ENCODE results near the gene IQCF5. TPM values are rescaled to one million over a fixed set of nuclear protein-coding genes. Genes with fewer than 3 reads are reported as not detected.

Gene IQCF5
- total RNA-seq, 1 experiment from 2014 or later, result not detected

- ATAC-seq, result no peak
- TF ChIP-seq POLR2A (IDR thresholded peaks at IDR 0.05; ENCODE audit: borderline replicate concordance, extremely low read depth, insufficient read depth, insufficient read length), result no peak
- TF ChIP-seq ZNF274 (IDR thresholded peaks at IDR 0.05; ENCODE audit: low read depth, low read length), result no peak
- TF ChIP-seq MAX (IDR thresholded peaks at IDR 0.05), result no peak
- TF ChIP-seq SRF (IDR thresholded peaks at IDR 0.05; ENCODE audit: low read depth), result no peak
- no peak for TF ChIP-seq SP1 (IDR thresholded peaks at IDR 0.05; ENCODE audit: low read depth)
- no peak for TF ChIP-seq EZH2 (IDR thresholded peaks at IDR 0.05)
- no peak for TF ChIP-seq JUND (IDR thresholded peaks at IDR 0.05)
- no peak for TF ChIP-seq ATF3 (IDR thresholded peaks at IDR 0.05)
- TF ChIP-seq CEBPB (IDR thresholded peaks at IDR 0.05; ENCODE audit: low read depth), result no peak
- no peak for TF ChIP-seq TCF7L2 (IDR thresholded peaks at IDR 0.05; ENCODE audit: borderline replicate concordance, extremely low read depth, insufficient read depth, insufficient read length)
- TF ChIP-seq ELF1 (IDR thresholded peaks at IDR 0.05; ENCODE audit: borderline replicate concordance, low read depth), result no peak
- no peak for TF ChIP-seq ZFX (IDR thresholded peaks at IDR 0.05)
- no peak for TF ChIP-seq RAD21 (IDR thresholded peaks at IDR 0.05; ENCODE audit: low read depth)
- TF ChIP-seq ZBTB33 (IDR thresholded peaks at IDR 0.05; ENCODE audit: extremely low read depth, insufficient replicate concordance, low read length), result no peak
- no peak for TF ChIP-seq EGR1 (IDR thresholded peaks at IDR 0.05; ENCODE audit: low read depth)
- no peak for TF ChIP-seq SIN3A (IDR thresholded peaks at IDR 0.05; ENCODE audit: low read depth)
- no peaks in the 10 kb centered on the region for H3K79me2 ChIP-seq (ENCODE audit: insufficient read depth, low read length)
- H3K27ac ChIP-seq (ENCODE audit: low read depth, low read length), result no peak overlapping the region
- POLR2A ChIA-PET, result no interaction called here
- H3K9me2 ChIP-seq (ENCODE audit: insufficient read depth), result no peaks in the 10 kb centered on the region
- H3K4me1 ChIP-seq (ENCODE audit: control insufficient read depth in 1 of 2, insufficient read depth in 2 of 2, low read length in 2 of 2), result no peaks in the 10 kb centered on the region
- no peak overlapping the region for H3K9ac ChIP-seq (ENCODE audit: low read length)
- no peak overlapping the region for H3K4me2 ChIP-seq (ENCODE audit: low read length)
- no peaks in the 10 kb centered on the region for H3K27me3 ChIP-seq (ENCODE audit: insufficient read depth, low read length)
- no peak overlapping the region for H2AFZ ChIP-seq (ENCODE audit: low read depth, low read length, poor library complexity, severe bottlenecking)
- intact Hi-C loops (cut with micrococcal nuclease), result no loop called here
- CTCF ChIA-PET, result no interaction called here
- DNase-seq (ENCODE audit: low read depth, low spot score), result no peak
- H4K20me1 ChIP-seq (ENCODE audit: insufficient read depth), result no peaks in the 10 kb centered on the region
- peaks cover 0 to 8% of the 10 kb centered on the region in 2 experiments; a peak in 1 of 4 replicates for H3K9me3 ChIP-seq (ENCODE audit: control insufficient read depth in 1 of 2, insufficient read depth in 1 of 2, low read depth in 1 of 2, low read length in 2 of 2)
- RAD21 ChIA-PET (ENCODE audit: low non-redundant PET in 1 of 2, low total read pairs in 2 of 2, uncharacterized antibody in 2 of 2, unreplicated experiment in 2 of 2), result no interaction called here
- H3K36me3 ChIP-seq (ENCODE audit: control insufficient read depth in 1 of 2, insufficient read depth in 2 of 2, low read length in 2 of 2), result no peaks in the 10 kb centered on the region
- H3K4me3 ChIP-seq (replicated peaks in 1 of 2; ENCODE audit: low read depth in 1 of 2, low read length in 2 of 2), result no peak overlapping the region
- no TSS peak for BruUV-seq (replicated peaks)
These were observed 38.8 kb downstream of the IQCF5 start for GRCh38 chr3:51836606-51837005.
